GM18867 (cell line): ENCODE data around the gene CREB1.
"Not testable (repeated sequence)": the region's sequence is repeated elsewhere in the genome, so short reads cannot be mapped to it uniquely, and the experiment has no call there.

Experiments
- ATAC-seq: cut with Tn5 transposase; IDR thresholded peaks from one replicate; pipeline ENCODE4 v1.9.1; 2021; ENCODE audit warnings: mild to moderate bottlenecking, moderate library complexity; ENCODE audit not compliant: unreplicated experiment

CREB1 gene

DNA sequence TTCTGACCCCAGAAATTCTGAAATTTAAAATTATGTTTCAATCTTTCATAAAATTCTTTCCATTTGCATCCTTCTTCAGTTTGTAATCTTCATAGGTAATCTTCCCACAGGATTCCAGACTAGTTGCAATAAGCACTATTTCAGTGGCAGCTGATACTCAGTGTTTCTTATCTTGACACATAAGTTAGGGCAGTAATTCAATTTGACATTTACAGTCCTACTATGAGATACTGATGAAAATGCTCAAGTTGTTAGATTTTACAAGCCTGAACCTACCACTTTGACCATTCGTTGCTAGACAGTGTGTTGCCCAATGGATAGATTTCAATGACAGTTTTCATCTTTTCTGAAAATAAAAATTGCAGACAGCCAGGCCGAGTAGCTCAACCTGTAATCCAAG lies 85.1 kb downstream of the CREB1 start:
- no peak for ATAC-seq

DNA sequence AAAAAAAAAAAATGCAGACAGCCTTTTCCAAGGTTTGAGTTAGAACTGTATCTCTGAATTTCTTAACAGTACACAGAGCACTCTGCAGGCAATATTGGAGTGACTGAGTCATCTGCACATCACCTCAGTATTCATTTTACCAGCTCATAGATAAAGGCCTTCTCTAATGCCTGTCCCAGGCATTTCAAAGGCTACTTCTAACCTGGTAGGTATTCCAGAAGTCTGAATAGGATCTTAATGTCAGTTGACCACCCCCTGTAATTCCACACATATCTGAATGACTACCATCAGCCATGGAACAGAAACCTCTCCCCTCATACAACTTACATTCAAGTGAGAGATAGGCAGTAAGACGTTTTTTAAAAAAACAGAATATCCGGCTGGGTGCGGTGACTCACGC lies 86.4 kb downstream of the CREB1 start:
- ATAC-seq: no peak

DNA sequence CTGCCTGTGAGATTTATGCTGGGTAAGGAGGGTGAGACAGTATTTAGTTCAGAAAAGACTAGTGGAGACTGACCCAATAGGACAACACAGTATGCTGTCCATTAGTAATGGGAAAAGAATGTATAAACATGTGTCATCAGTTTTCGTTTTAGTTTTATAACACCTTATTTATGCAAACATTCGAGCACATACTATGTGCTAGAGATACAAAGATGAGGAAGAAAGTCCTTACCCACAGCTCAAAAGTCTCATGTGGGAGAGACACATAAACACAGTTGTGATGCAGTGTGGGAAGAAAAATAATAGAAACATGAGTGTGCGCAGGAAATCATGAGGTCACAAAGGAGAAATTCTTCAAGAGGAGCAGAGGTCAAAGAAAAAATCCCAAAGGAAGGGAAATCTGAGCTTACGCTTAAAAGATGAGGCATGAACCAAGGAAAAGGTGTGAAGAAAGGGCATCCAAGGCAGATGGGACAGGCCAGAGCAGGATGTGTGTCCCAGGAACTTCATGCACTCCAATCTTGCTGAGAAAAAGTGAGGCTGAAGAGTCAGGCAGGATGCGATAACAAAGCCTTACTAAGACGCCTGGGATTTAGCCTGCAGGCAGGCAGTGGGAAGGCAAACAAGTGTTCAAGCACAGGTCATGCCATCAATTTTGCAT lies 87.4 kb downstream of the CREB1 start:
- ATAC-seq: no peak

DNA sequence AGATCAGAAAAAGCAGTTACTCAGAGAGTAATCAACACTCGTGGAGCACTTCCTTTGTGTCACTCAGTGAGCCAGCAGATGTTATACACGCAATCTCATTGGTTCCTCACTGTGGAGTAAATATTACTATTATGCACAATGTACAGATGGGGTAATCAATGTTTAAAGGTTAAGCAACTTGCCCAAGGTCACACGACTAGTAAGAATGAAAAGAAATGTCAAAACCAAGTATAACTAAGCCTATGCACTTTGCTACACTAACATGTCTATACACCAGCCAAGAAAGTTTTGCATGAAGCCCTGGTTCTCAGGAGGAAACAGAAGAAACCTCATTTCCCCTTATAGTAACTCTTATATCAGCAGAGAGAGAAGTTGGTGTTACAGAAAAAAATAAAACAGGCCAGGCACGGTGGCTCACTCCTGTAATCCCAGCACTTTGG lies 90.0 kb downstream of the CREB1 start:
- peak; percentile 59 for ATAC-seq

DNA sequence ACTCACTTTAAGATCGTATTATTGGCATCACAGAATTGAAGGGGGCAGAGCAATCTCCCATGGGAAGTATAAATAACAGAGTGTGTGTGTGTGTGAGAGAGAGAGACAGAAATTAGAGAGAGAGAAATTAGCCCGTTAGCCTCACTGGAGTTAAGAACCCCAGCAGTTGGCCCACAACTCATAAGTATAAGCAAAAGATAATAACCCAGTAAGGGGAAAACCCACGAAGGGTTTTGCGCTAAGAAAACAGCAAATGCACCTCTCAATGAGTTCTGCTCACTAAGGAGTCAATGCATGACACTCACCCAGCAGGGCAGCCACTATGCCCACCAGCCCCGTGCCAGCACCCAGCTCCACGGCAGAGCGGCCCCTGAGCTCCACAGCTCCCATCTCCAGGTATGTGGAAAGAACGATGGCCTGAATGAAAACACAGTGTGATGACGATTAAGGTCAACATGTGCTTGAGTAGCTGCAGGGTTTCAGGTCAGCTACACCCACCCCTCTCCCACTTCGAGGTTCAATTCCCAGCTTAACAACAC lies 91.8 kb downstream of the CREB1 start:
- no peak for ATAC-seq

DNA sequence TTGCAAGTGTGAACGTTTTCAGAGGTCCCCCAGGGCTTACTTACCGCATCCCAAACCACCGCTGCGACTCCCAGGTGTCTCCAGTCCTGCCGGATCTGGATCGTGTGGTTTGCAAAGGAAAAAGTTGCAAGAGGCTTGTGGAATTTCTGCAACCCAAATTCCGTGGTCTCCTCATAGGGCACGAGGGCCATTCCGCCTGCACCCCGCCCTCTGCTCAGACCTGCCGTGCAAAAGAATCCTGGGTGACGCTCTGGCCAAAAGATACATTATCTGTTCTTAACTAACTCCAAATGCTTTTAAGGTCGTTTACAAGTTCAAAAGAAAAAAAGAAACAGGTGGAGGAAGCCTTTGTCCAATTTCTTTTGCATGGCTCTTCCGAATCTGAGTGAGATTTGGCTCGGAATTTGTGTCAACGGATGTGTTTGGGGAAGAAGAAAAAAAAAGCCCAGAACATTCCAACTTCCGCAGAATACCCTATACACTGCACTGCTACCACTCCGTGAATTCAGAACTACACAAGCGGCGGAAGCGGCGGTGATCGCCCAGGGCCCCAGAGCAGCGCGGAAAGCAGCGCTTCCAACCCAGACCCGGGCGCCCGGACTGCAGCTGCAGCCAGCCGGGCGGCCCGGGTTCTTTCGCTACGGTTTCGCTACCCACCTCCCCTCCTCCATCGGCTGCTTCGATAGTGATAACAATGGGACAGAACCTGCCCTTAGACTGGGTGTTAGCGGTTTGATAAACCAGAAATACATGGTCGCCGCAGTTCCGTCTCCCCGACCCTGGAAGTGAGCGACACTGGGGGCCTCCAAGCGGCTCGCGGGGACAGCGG lies 94.6 kb downstream of the CREB1 start:
- ATAC-seq: peak; percentile 31

DNA sequence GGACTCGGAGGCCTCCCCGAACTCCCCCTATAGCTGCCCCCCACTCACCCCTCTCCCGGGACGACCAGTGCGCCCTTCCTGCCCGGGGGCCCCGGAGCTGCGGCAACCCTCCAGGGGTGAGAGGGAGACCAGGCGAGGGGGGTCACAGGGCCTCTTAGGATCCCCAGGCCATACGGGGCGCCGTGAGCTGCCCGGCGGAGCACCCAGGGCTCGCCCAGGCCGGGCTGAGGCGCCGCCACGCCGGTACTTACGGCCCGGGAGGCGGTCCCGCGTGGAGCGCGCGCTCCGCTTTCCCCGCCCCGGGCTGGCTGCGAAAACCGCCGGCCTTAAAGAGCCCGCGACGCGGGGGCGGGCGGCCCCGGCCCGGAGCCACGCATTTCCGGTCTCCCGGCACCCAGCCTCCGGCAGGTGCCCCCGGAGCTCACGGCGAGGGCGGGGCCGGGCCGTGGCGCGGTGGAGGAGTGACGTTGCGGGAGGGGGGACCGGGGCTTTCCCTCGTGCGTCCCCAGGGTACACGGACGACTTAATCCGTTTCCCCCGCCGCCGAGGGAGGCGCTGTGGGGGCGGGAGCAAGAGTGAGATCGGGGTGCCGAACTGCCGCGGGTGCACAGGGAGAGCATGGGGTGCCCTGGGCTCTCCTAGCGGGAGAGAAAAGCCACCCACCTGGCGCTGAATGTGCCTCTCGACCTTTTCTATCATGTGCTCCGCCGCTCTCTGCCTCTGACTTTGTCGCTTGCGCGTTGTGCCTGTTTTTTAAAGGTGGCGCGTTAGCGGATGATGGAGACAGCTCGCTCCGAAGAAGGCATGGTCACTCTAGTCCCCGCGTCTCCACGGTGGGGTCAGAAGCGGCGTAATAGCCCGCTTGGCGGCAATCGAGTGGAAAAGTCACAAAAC lies 95.5 kb downstream of the CREB1 start, which contains the start of gene METTL21A:
Gene METTL21A (minus strand): TSS at position 381 of the 894 bp plus-strand sequence. CDS start 1,019 bp downstream, outside the sequence.
- ATAC-seq: peak; percentile 62

DNA sequence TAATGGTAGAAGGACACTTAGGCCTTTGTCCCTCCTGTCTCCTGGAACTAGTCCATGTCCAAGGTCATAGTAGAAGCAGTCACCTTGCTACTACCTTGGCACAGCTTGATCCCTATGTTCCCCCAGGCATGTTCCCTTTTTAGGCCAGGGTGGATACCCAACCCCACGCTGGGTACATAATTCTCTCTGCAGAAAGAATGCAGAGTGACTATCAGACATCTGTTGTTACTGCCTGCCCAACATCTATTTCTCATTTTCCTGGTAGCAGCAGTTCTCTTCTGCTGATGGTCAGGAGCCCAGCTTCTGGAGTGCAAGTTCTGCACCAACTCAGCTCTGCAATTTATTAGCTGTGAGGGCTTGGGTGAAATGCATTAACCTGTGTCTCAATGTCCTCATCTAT lies 99.8 kb downstream of the CREB1 start:
- ATAC-seq: no peak

DNA sequence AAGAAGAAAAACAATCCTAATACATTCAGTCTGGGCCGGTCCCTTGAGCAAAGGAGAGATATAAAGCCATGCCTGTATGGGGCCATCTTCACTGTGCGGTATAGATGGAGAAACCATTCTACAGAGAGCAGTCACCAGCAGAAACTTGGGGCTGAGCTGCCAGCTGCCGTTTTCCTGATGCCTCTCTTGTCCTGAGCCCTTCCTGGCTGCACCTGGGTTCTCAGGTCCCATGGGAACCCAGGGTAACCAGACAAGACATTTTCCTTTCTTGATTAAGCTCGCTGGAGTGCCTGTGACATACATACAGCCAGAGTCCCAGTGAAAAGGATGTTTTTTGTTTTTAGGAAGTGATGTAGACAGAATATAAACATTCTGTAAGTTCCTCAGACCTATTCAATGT lies 100.7 kb downstream of the CREB1 start:
- ATAC-seq: no peak

DNA sequence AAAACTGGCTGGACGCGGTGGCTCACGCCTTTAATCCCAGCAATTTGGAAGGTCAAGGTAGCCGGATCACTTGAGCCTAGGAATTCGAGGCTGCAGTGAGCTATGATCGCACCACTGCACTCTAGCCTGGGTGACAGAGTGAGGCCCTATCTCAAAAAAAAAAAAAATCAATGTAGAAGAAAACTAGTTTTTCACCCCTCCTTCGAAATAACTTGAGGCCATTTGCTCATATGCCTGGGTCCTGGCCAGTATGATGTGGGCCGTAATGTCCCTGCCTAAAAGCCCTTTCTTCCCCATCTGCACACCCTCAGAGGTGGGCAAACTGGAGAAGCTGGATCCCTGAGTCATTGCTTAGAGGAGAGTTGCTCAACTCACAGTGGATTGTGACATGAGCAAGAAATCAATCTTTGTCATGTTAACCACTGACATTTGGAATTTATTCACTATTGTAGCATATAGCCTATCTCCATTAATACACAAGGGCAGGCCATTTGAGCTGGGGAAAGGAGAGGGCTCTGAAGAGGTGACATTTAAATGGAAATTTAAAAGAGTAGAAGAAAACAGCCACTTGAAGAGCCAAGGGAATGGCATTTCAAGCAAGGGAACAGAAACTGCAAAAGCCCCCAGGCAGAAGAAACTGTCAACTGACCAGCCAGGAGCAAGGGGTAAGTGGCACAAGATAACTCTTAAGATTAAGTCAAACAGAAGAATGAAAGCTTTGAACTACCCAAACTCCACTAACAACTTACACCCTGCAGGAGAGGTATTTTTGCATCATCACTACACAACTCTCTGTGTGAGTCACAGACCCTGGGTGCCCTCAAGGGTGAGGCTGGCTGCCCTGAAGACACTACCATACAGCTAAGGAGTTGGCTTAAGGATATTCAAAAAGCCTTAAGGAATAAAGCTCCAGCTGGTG lies 103.1 kb downstream of the CREB1 start:
- ATAC-seq: peak; percentile 40

DNA sequence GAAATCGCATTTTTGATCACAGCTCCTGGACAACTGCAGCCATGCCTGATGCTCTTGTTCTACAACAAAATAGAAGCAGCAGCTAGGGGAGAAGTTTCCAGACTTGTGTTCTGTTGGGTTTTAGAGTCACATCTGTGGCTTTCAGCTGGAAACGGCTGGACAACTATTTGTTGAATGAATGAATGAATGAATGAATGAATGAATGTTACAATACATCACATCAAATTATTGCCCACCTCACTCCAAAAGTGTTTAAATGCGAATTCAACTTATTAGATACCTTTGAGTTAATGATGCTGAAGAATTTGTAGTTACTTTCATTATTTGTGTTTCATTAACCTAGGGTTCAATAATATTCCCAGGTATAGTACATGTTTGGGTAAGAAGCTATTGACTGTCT lies 103.9 kb downstream of the CREB1 start:
- no peak for ATAC-seq

DNA sequence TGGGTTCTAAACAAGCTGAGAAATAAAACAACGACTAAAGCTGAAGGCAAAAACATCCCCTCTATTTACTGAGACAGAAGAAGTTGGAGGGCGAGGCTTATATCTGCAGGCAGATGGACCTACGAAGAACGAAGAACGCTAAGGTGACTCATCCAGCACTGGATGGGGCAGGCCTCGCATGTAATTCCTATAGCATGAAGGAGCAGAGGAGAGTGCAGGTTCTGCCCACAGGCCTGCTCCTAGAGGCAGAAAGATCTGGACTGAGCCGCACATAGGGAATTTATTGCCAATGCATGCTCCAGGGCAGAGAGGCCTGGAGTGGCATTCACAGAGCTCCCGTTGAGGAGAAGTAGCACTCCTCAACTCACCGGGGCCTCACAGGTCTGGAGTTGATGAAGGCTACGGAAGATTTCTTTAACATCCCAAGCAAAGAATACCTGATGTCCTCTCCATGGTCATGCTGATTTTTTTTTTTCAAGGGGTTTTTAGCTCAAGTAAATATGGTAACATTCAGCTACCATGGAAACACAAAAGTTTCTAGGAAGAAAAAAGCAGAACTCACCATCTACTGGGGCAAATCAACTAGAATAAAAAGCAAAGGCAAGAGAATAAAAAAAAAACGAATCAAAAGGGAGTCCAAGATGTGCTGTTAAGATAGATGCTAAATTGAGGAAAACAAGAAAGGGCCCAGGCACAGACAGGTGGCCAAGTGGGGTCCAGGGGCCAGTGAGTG lies 105.9 kb downstream of the CREB1 start:
- no peak for ATAC-seq

DNA sequence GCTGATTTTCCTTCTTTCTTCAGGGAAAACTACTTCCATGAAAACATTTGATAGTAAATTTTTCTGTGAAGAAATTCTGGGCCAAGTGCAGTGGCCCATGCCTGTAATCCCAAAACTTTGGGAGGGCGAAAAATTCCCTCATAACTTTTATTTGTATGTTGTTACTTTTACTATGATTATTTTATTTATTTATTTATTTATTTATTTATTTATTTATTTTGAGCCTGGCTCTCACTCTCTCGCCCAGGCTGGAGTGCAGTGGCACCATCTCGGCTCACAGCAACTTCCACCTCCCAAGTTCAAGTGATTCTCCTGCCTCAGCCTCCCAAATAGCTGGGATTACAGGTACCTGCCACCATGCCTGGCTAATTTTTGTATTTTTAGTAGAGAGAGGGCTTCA lies 109.5 kb downstream of the CREB1 start:
- not testable (repeated sequence) for ATAC-seq

DNA sequence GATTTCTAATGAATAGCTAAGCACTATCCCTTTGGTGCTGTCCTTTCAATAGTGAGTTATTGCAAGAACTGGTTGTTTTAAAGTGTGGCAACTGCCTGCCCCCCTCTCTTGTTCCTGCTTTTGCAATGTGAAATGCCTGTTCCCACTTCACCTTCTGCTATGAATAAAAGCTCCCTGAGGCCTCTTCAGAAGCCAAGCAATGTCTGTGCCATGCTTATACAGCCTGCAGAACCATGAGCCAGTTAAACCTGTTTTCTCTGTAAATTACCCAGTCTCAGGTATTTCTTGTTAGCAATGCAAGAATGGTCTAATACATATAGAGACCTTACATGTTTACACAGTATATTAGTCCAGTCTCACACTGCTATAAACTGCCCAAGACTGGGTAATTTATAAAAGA lies 110.4 kb downstream of the CREB1 start:
- no peak for ATAC-seq

DNA sequence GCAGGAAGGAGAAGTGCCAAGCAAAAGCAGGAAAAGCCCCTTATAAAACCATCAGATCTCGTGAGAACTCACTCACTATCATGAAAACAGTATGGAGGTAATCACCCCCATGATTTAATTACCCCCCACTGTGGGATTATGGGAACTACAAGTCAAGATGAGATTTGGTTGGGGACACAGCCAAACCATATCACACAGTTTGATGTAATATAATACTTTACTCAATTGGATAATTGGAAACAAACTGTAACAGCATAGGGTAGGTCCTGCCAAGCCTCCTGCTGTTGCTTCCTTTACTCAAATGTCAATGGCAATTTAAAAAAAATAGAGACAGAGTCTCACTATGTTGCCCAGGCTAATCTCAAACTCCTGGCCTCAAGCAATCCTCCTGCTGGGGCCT lies 110.9 kb downstream of the CREB1 start:
- no peak for ATAC-seq

DNA sequence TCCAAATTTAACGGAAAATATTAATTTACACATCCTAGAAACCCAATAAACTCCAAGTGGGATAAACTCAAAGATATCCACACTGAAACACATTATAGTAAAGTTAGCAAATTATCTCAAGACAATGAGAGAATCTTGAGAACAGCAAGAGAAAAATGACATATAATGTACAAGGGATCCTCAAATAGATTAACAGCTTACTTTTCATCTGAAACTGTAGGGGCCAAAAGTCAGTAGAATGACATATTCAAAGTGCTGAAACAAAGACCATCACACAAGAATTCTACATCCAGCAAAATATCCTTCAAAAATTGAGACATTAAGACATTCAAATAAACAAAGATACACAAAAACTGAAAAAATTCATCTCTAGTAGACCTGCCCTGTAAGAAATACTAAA lies 114.1 kb downstream of the CREB1 start:
- ATAC-seq: no peak

DNA sequence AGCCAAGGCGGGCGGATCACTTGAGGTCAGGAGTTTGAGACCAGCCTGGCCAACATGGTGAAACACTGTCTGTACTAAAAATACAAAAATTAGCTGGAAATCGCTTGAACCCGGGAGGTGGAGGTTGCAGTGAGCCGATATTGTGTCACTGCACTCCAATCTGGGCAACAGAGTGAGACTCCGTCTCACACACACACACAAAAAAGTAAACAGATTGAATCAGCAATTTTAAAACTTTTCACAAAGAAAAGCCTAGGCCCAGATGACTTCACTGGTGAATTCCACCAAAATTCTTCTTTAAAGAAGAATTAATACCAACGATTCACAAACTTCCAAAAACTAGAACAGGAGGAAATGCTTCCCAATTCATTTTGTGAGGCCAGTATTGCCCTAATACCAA lies 116.8 kb downstream of the CREB1 start:
- not testable (repeated sequence) for ATAC-seq
